Breast epithelium (tissue), 4 donors: ENCODE data around the gene RRP1. TPM values are rescaled to one million over a fixed set of nuclear protein-coding genes. Genes with fewer than 3 reads are reported as not detected.

Experiments
- DNase-seq, 2 donors: peaks; one replicate each; pipeline ENCODE4 v3.0.0-alpha.2; 2019; ENCODE audit warnings: low spot score in 2 of 2
- H3K27ac ChIP-seq, 2 donors: fragments of 200-600 bp; sonication (generic) in 1 of 2; one replicate each; pipeline ENCODE4 v1.5.1; 2016 to 2019; ENCODE audit warnings: mild to moderate bottlenecking in 1 of 2
- H3K27me3 ChIP-seq, 2 donors: fragments of 200-600 bp; sonication (generic) in 1 of 2; one replicate each; pipeline versions ENCODE4 v1.5.1 to v1.6.0; 2017 to 2019; ENCODE audit warnings: control low read depth in 1 of 2, mild to moderate bottlenecking in 1 of 2
- H3K36me3 ChIP-seq: fragments of 200-600 bp; one replicate; pipeline ENCODE4 v1.5.1; 2019
- H3K4me1 ChIP-seq, 2 donors: fragments of 200-600 bp; sonication (generic); one replicate each; pipeline ENCODE4 v1.5.1; 2016 to 2019; ENCODE audit warnings: control low read depth in 1 of 2
- H3K4me3 ChIP-seq, 3 donors: fragments of 200-600 bp; sonication (generic); 1 replicate in 2 of 3; 2 replicates in 1 of 3; pipeline ENCODE4 v1.5.1; 2016 to 2019; ENCODE audit warnings: mild to moderate bottlenecking in 3 of 3, moderate library complexity in 2 of 3
- H3K9me3 ChIP-seq, 2 donors: fragments of 200-600 bp; sonication (generic) in 1 of 2; one replicate each; pipeline ENCODE4 v1.5.1; 2016 to 2019; ENCODE audit warnings: control low read depth in 1 of 2
- POLR2A ChIP-seq: fragments of 450-650 bp; IDR thresholded peaks from one replicate; pipeline ENCODE4 v1.6.1; 2016; ENCODE audit warnings: antibody characterized with exemption, mild to moderate bottlenecking, moderate library complexity
- POLR2AphosphoS5 ChIP-seq, 3 donors: sonication (generic); formaldehyde crosslinking; IDR thresholded peaks; one replicate each; pipeline ENCODE4 v1.6.1; 2017; ENCODE audit warnings: antibody characterized with exemption in 3 of 3
- intact Hi-C: fragments of 100-400 bp; cut with DNase I; formaldehyde crosslinking; loops from one replicate; pipeline ENCODE4 v1.15.1; 2023; ENCODE audit warnings: low total_unique reads
- total RNA-seq, 3 donors: library from RNA; depleted of rRNA; stranded (reverse); fragments of >200 nt; gene quantifications; one replicate each; pipeline ENCODE4 v1.1.0, GENCODE V29; 2016
- TF ChIP-seq, protein P1 (sequence below), 3 donors: fragments of 450-650 bp; IDR thresholded peaks; one replicate each; pipeline ENCODE4 v1.5.1; 2016 to 2017; ENCODE audit warnings: antibody characterized with exemption in 3 of 3, mild to moderate bottlenecking in 3 of 3, moderate library complexity in 3 of 3

The RRP1 gene
- total RNA-seq, 3 donors from 2014 or later = 15.4 to 22.9 (median 16.5) TPM

DNA sequence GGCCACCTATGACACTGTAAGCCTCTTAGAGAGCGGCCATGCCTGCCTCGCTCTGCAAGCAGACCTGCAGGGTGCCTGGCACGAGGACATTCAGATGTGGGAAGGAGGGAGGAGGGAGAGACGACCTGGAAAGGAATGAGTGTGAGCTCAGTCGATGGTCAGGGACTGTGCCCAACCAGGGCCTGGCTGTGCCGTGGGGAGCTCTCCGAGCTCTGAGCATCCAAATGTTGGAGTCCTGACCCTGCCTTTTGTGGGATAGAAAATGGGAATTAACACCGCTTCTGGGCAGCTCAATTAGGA lies 20.6 kb upstream of the RRP1 start:
- intact Hi-C loops = no loop called here
- peak overlapping the region in 1 of 2 donors; percentile 32 for H3K27ac ChIP-seq
- peaks cover 5% of the 10 kb centered on the region for H3K36me3 ChIP-seq
- H3K4me1 ChIP-seq = no peaks in the 10 kb centered on the region
- no peaks in the 10 kb centered on the region for H3K27me3 ChIP-seq
- no peak for DNase-seq
- no peaks in the 10 kb centered on the region for H3K9me3 ChIP-seq
- TF ChIP-seq POLR2A (no peak), POLR2AphosphoS5 (IDR thresholded peaks at IDR 0.05) (no peak)
- TF ChIP-seq, protein P1, sequence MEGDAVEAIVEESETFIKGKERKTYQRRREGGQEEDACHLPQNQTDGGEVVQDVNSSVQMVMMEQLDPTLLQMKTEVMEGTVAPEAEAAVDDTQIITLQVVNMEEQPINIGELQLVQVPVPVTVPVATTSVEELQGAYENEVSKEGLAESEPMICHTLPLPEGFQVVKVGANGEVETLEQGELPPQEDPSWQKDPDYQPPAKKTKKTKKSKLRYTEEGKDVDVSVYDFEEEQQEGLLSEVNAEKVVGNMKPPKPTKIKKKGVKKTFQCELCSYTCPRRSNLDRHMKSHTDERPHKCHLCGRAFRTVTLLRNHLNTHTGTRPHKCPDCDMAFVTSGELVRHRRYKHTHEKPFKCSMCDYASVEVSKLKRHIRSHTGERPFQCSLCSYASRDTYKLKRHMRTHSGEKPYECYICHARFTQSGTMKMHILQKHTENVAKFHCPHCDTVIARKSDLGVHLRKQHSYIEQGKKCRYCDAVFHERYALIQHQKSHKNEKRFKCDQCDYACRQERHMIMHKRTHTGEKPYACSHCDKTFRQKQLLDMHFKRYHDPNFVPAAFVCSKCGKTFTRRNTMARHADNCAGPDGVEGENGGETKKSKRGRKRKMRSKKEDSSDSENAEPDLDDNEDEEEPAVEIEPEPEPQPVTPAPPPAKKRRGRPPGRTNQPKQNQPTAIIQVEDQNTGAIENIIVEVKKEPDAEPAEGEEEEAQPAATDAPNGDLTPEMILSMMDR (IDR thresholded peaks at IDR 0.05) = no peak
- H3K4me3 ChIP-seq = no peak overlapping the region

DNA sequence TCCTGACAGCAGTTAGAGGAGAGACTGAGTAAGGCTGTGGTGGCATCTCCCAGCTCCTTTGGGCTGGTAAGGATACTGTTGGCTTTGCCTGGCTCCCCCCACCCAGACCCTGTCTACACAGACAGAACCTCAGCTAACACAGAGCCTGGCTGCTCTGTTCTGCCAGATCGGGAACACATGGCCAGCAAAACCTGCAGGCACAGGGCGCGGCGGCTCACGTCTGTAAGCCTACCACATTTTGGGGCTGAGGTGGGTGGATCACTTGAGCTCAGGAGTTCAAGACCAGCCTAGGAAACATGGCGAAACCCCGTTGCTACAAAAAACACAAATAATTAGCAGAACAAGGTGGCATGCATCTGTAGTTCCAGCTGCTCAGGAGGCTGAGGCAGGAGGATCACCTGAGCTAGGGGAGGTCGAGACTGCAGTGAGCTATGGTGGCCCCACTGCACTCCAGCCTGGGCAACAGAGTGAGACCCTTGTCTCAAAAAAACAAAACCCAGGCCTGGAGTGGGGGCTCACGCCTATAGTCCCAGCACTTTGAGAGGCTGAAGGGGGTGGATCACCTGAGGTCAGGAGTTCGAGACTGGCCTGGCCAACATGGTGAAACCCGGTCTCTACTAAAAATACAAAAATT lies 19.9 kb upstream of the RRP1 start:
- Histone ChIP-seq H3K27me3 (no peaks in the 10 kb centered on the region), H3K4me3 (no peak overlapping the region), H3K9me3 (no peaks in the 10 kb centered on the region), H3K36me3 (peaks cover 7% of the 10 kb centered on the region), H3K4me1 (no peaks in the 10 kb centered on the region), H3K27ac (no peak overlapping the region)
- TF ChIP-seq, protein P1 (IDR thresholded peaks at IDR 0.05) = no peak
- no peak for TF ChIP-seq POLR2A
- no peak for TF ChIP-seq POLR2AphosphoS5 (IDR thresholded peaks at IDR 0.05)
- intact Hi-C loops = no loop called here
- DNase-seq = no peak

DNA sequence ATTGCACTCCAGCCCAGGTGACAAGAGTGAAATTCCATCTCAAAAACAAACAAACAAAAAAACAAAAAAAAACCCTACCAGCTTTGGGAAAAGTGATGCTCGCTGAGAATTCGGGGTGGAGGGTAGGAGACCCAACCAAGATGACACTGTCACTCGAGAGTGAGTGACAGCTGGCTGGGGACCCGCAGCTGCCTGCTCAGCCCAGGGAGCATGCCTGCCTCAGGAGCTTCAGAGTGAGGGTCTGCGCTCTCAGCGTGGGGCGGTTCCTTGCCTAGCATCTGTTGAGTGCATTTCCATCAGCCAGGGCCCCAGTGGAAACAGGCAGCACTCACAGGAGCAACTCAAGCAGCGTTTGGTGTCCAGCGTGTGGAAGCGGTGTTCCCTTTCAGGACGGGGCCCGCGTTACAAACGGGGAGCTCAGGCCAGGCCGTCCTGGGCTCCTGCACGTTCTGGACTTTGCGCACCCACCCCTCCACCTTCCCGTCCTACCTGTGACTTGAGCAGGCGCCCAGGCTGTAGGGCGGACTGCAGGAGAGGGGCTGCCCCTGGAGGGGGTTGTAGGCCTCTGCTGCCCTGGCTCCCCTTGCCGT lies 19.2 kb upstream of the RRP1 start:
- no peak for DNase-seq
- no peaks in the 10 kb centered on the region for H3K9me3 ChIP-seq
- no peaks in the 10 kb centered on the region for H3K27me3 ChIP-seq
- no peak for TF ChIP-seq POLR2A
- TF ChIP-seq, protein P1 (IDR thresholded peaks at IDR 0.05) = no peak
- TF ChIP-seq POLR2AphosphoS5 (IDR thresholded peaks at IDR 0.05) = no peak
- H3K27ac ChIP-seq = no peak overlapping the region
- peaks cover 7% of the 10 kb centered on the region for H3K36me3 ChIP-seq
- H3K4me1 ChIP-seq = peaks cover 0 to 3% of the 10 kb centered on the region in 2 donors
- intact Hi-C loops = no loop called here
- no peak overlapping the region for H3K4me3 ChIP-seq

DNA sequence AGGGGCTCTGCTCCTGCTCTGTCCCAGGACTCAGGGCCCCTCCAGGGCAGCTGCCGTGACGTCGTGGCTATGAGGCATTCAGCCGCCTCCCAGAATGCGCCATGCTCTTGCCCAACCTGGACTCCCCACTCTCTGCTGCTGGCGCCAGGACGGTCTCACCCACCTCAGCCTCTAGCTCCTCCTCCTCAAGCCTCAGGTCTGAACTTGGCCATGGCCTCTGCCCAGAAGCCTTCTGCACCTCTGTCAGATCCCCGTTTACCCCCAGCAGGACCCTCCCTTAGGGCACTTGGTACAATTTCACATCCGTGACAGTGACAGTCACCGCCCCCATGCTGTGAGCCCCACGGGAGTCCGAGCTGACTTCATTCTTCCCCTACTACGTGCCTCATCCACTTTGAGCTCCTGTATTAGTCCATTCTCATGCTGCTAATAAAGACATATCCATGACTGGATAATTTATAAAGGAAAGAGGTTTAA lies 18.1 kb upstream of the RRP1 start:
- H3K4me1 ChIP-seq = peaks cover 0 to 7% of the 10 kb centered on the region in 2 donors
- no peak overlapping the region for H3K27ac ChIP-seq
- no peak for DNase-seq
- intact Hi-C loops = no loop called here
- H3K27me3 ChIP-seq = no peaks in the 10 kb centered on the region
- no peaks in the 10 kb centered on the region for H3K9me3 ChIP-seq
- H3K4me3 ChIP-seq = no peak overlapping the region
- H3K36me3 ChIP-seq = peaks cover 7% of the 10 kb centered on the region
- TF ChIP-seq POLR2AphosphoS5 (IDR thresholded peaks at IDR 0.05) (no peak), POLR2A (no peak)
- TF ChIP-seq, protein P1 (IDR thresholded peaks at IDR 0.05) = no peak

DNA sequence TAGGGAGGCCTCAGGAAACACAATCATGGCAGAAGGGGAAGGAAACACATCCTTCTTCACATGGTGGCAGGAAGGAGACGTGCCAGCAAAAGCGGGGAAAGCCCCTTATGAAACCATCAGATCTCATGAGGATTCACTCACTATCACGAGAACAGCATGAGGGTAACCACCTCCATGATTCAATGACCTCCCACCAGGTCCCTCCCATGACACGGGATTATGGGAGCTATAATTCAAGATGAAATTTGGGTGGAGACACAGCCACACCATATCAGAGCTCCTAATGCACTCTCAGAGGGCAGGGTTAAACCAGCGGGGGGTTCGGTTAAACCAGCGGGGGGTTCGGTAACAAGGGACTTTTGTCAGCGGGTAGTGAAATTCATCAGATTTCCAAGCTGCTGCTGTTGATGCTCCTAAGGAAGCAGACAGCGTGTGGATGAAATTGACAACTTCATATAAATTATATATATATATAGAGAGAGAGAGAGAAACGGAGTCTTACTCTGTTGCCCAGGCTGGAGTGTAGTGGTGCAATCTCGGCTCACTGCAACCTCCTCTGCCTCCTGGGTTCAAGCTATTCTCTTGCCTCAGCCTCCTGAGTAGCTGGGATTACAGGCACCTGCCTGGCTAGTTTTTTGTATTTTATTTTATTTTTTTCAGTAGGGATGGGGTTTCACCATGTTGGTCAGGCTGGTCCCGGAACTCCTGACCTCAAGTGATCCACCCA lies 17.5 kb upstream of the RRP1 start:
- TF ChIP-seq, protein P1 (IDR thresholded peaks at IDR 0.05) = no peak
- no peak for TF ChIP-seq POLR2AphosphoS5 (IDR thresholded peaks at IDR 0.05)
- TF ChIP-seq POLR2A = no peak
- Histone ChIP-seq H3K27me3 (no peaks in the 10 kb centered on the region), H3K4me1 (peaks cover 0 to 7% of the 10 kb centered on the region in 2 donors), H3K36me3 (peaks cover 7% of the 10 kb centered on the region), H3K9me3 (no peaks in the 10 kb centered on the region), H3K27ac (no peak overlapping the region), H3K4me3 (no peak overlapping the region)
- intact Hi-C loops = no loop called here
- no peak for DNase-seq
